Activated CD4-positive, alpha-beta memory T cell treated with anti-CD3 and anti-CD28 coated beads, Interleukin-2, amount 10 ng/mL, durations not matched to agents 7 days and 5 days (primary cell): ENCODE data around the gene GRAMD1A. TPM values are rescaled to one million over a fixed set of nuclear protein-coding genes. Genes with fewer than 3 reads are reported as not detected.
"Not testable (repeated sequence)": the region's sequence is repeated elsewhere in the genome, so short reads cannot be mapped to it uniquely, and the experiment has no call there.

Experiments
- CTCF ChIA-PET: fragments of 350-600 bp; sonication (Branson Sonifier 250); formaldehyde crosslinking; loops from one replicate; lab custom pipeline; 2021; ENCODE audit warnings: antibody characterized with exemption, inconsistent platforms; lab: Charles Lee
- POLR2A ChIA-PET: fragments of 350-600 bp; sonication (Branson Sonifier 250); formaldehyde crosslinking; loops from one replicate; lab custom pipeline; 2021; ENCODE audit warnings: antibody characterized with exemption; lab: Charles Lee
- DNase-seq: peaks from one replicate; pipeline ENCODE4 v3.0.0-alpha.2; 2020
- H3K27ac Mint-ChIP-seq: one replicate; pipeline ENCODE4 v1.8.0; 2021; ENCODE audit warnings: mild to moderate bottlenecking, mixed read lengths
- H3K27me3 Mint-ChIP-seq: one replicate; pipeline ENCODE4 v1.8.0; 2021; ENCODE audit warnings: mixed read lengths
- H3K36me3 Mint-ChIP-seq: one replicate; pipeline ENCODE4 v1.8.0; 2021; ENCODE audit warnings: low read depth, mixed read lengths
- H3K4me1 Mint-ChIP-seq: one replicate; pipeline ENCODE4 v1.8.0; 2021; ENCODE audit warnings: mixed read lengths
- H3K4me3 Mint-ChIP-seq: one replicate; pipeline ENCODE4 v1.8.0; 2021; ENCODE audit warnings: mild to moderate bottlenecking, mixed read lengths
- H3K9me3 Mint-ChIP-seq: one replicate; pipeline ENCODE4 v1.8.0; 2021; ENCODE audit warnings: mixed read lengths
- total RNA-seq, 2 experiments: library from RNA; stranded (reverse); gene quantifications; one replicate each; pipeline ENCODE4 v1.2.3, GENCODE V29; 2021

The GRAMD1A gene
- total RNA-seq, 2 experiments from 2014 or later = 98.2 to 106 TPM

DNA sequence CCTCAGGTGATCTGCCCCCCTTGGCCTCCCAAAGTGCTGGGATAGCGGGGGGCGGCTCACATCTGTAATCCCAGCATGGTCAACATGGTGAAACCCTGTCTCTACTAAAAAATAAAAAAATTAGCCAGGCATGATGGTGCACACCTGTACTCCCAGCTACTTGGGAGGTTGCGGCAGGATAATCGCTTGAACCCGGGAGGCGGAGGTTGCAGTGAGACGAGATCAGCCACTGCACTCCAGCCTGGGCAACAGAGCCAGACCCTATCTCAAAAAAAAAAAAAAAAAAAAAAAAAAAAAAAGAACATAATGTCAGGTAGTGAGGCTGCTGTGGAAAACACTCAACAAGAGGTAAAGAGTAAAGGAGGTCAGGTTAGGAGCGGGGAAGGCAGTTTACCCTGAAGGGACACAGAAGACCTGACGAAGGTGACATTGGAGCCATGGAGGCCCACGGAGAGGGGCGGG is 29.2 kb downstream of the GRAMD1A start:
- H3K4me1 Mint-ChIP-seq, H3K4me3 Mint-ChIP-seq, H3K27ac Mint-ChIP-seq, POLR2A ChIA-PET, DNase-seq, H3K9me3 Mint-ChIP-seq: not testable (repeated sequence)
- Mint-ChIP-seq H3K36me3 (peaks cover 25% of the 10 kb centered on the region), H3K27me3 (peaks cover 21% of the 10 kb centered on the region)
- CTCF ChIA-PET = interaction anchor here (0.6 to 1.2 kb wide), 2 partner anchors 15 to 221 kb away, joined by 3 to 4 read pairs; no protein-coding TSS in a partner anchor

DNA sequence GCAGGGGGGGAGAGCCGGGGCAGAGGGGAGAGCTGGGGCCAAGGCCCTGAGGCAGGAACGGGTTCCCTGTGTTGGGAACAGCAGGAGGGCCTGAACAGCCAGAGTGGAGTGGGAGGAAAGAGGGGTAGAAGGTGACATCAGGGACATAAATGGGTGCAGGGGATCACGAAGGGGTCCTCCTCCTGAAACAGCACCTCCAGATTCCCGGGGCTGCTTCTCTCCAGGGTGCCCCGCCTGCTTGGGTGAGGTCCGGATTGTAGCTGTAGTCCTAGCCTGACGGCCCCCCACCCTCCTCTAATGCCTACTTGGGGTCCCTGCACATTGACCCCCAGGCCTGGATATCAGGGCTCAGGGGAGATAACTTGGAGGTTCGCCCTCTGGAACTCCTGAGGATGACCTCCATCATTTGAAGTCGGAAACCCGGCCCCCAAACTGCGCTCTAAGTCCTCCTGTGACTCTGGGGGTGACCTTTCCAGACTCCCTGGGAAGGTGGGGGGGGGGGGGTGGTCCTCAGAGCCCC is 29.7 kb downstream of the GRAMD1A start:
- H3K36me3 Mint-ChIP-seq = peaks cover 23% of the 10 kb centered on the region
- ChIA-PET CTCF (interaction anchor here (1.2 kb wide), 1 partner anchor 14 kb away, joined by 4 read pairs; no protein-coding TSS in a partner anchor), POLR2A (no interaction called here)
- DNase-seq = no peak
- peaks cover 8% of the 10 kb centered on the region for H3K4me1 Mint-ChIP-seq
- H3K9me3 Mint-ChIP-seq = no peaks in the 10 kb centered on the region
- H3K27ac Mint-ChIP-seq = no peak overlapping the region
- H3K27me3 Mint-ChIP-seq = peaks cover 21% of the 10 kb centered on the region
- no peak overlapping the region for H3K4me3 Mint-ChIP-seq

DNA sequence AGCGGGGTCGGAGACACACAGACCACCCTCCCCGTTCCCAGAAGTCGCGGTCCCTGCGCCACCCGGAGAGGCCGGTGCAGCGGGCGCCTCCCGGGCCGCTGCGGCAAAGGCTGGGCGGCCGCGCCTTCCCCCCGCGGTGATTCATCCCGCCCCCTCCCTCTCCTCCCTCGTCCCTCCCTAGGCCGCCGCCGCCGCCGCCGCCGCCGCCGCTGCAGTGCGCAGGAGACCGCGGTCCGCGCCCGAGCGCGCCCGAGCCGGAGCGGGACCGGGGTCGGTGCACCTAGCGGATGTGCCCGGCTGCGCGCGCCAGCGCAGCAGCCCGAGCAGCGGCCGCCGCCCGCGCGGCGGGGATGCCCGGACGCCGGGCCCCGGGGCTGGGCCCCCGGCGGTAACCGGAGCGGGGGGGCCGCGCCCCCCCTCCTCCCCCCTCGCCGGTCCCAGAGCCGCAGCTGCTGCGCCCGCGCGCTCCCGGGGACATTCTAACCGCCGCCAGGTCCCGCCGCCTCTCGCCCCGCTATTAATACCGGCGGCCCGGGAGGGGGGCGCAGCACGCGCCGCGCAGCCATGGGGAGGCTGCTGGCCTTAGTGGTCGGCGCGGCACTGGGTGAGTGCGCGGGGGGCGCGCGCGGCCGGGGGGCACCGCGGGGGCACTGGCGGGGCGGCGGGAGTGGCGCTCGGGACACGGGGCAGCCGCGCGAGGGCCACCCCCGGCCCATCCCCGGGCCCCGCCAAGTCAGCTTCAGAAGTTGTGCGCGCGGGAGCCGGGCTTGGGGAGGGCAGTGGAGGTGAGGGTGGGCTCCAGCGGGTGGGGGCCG is 30.3 kb downstream of the GRAMD1A start, which contains the start of gene SCN1B:
TSS of gene SCN1B (plus strand) at position 214 of the 815 bp plus-strand sequence. CDS start at position 565, 351 bp downstream.
- peak; percentile 66 for DNase-seq
- H3K36me3 Mint-ChIP-seq = peaks cover 16% of the 10 kb centered on the region
- no peaks in the 10 kb centered on the region for H3K9me3 Mint-ChIP-seq
- no peak within 1 kb of the TSS for H3K27ac Mint-ChIP-seq
- CTCF ChIA-PET = interaction anchor here (1.2 kb wide), 1 partner anchor 14 kb away, joined by 4 read pairs; no protein-coding TSS in a partner anchor
- peaks cover 8% of the 10 kb centered on the region for H3K4me1 Mint-ChIP-seq
- peaks cover 21% of the 10 kb centered on the region for H3K27me3 Mint-ChIP-seq
- POLR2A ChIA-PET = no interaction called here
- peak within 1 kb of the TSS; percentile 51 for H3K4me3 Mint-ChIP-seq

DNA sequence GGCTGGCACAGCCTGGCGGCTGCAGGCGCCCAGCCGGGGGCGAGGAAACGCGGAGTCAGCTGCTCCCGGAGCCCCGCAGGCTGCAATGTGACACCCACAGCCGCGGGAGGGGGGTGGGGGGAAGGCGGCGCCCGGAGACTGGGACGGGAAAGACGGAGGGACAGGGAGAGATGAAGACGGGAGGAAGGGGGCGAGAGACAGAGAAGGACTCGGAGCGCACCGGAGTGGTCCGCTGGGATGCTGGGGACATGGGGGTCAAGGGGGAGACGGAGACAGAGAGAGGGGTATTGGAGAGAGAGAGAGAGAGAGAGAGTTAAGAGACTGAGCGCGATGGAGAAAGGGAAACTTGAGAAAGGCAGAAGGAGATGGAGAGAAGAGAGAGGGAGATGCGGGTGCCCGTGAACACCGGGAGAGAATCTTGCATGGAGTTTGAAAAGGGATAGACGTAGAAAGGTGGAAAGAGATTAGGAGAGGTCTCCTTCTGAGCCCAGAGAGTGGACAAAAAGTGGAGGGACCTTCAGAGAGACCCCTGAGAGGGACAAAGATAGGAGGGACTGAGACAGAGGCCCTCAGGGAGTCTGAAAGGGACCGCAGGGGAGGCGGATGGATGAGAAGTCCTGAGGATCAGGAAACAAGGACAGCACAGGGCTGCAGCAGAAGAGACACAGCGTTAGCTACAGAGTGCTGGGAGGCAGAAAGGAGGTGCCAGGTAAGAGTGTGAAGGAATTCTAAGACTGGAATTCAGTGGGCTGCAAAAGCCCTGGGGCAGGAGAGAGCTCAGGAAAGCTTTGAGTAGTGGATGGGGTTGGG is 31.2 kb downstream of the GRAMD1A start:
- no peak for DNase-seq
- H3K27me3 Mint-ChIP-seq = peaks cover 21% of the 10 kb centered on the region
- H3K4me3 Mint-ChIP-seq = peak overlapping the region; percentile 51
- H3K27ac Mint-ChIP-seq = no peak overlapping the region
- POLR2A ChIA-PET = no interaction called here
- peaks cover 14% of the 10 kb centered on the region for H3K36me3 Mint-ChIP-seq
- peaks cover 8% of the 10 kb centered on the region for H3K4me1 Mint-ChIP-seq
- H3K9me3 Mint-ChIP-seq = no peaks in the 10 kb centered on the region
- CTCF ChIA-PET = no interaction called here

DNA sequence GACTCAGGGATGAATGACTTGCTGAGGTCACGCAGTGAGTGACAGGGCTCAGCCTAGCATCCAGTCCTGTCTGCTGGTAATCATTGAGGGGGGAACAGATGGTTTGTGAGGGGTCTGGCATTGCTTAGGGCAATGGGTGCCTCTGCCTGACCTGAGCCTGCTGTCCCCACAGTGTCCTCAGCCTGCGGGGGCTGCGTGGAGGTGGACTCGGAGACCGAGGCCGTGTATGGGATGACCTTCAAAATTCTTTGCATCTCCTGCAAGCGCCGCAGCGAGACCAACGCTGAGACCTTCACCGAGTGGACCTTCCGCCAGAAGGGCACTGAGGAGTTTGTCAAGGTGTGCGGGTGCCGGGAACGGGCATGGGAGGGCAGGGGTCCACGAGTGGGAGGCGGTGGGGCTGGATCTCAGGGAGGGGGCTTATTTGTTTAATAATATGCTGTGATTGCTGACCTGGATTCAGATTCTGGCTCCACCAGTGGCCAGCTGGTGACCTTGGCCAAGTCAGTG is 32.3 kb downstream of the GRAMD1A start:
- CTCF ChIA-PET = no interaction called here
- POLR2A ChIA-PET = no interaction called here
- H3K4me1 Mint-ChIP-seq = peaks cover 8% of the 10 kb centered on the region

DNA sequence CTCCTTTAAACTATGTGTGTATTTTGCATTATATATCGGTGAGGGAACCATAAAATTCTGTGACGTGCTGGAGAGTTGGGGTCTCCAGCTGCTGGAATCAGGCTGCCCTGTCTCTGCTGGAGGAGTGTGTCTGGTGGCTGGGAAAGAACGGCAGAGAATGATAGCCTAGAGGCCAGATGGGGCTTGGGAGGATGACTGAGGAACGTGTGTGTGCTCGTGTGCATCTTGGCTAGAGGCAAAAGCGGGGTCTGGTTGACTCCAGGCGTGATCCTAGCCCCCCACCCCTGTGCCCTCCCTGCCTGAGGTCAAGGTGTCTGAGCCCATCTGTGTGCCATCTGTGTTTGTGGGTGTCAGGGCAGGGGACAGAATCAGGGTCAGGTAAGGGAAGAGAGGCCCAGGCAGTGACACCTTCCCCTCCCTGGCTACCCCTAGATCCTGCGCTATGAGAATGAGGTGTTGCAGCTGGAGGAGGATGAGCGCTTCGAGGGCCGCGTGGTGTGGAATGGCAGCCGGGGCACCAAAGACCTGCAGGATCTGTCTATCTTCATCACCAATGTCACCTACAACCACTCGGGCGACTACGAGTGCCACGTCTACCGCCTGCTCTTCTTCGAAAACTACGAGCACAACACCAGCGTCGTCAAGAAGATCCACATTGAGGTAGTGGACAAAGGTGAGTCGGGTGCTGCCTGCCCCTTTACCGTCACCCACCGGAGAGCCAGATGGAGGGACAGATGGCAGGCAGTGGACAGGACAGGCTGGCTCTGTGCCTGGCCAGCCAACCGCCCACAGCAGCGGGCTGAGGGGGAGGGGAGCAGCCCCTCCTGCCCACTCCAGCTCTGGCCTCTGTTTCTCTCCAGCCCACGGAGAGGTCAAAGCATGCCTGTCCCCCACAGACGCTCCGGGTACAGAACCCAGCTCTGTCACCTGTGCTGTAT is 33.2 kb downstream of the GRAMD1A start:
- H3K36me3 Mint-ChIP-seq = peaks cover 2% of the 10 kb centered on the region
- no peak overlapping the region for H3K27ac Mint-ChIP-seq
- POLR2A ChIA-PET = no interaction called here
- H3K4me3 Mint-ChIP-seq = no peak overlapping the region
- no peak for DNase-seq
- H3K27me3 Mint-ChIP-seq = peaks cover 21% of the 10 kb centered on the region
- peaks cover 8% of the 10 kb centered on the region for H3K4me1 Mint-ChIP-seq
- CTCF ChIA-PET = interaction anchor here (0.9 to 1.3 kb wide), 2 partner anchors 11 to 33 kb away, joined by 3 to 4 read pairs; no protein-coding TSS in a partner anchor
- H3K9me3 Mint-ChIP-seq = no peaks in the 10 kb centered on the region

More for the DNA sequence above, 32.3 kb downstream of the GRAMD1A start:
- H3K4me3 Mint-ChIP-seq = no peak overlapping the region
- no peak for DNase-seq
- no peaks in the 10 kb centered on the region for H3K9me3 Mint-ChIP-seq
- H3K36me3 Mint-ChIP-seq = peaks cover 6% of the 10 kb centered on the region
- peaks cover 21% of the 10 kb centered on the region for H3K27me3 Mint-ChIP-seq
- no peak overlapping the region for H3K27ac Mint-ChIP-seq

DNA sequence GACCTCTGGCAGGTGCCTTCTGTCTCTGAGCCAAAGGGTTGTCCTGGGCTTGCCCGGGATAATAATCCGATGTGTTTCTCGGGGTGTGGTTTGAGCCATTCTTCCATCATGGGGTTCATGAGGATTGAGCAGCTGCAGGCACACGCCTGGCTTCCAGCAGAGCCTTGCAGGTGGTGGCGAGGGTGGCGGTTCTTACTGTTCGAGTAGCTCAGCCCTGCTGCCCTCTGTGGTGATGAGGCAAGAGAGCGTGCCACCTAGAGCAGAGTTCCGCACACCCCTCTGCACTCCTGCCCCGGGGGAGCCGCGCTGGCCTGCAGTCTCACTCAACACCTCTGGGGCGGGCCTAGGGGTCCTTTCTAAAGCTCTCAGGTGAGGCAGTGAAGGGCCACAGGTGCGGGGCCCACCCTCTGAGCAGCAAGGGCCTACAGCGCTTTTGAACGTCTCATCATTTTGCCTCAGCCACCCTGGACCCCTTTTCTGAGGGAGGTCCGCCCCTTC is 33.9 kb downstream of the GRAMD1A start:
- Mint-ChIP-seq H3K36me3 (no peaks in the 10 kb centered on the region), H3K27me3 (peaks cover 21% of the 10 kb centered on the region), H3K27ac (no peak overlapping the region), H3K4me1 (peaks cover 8% of the 10 kb centered on the region), H3K4me3 (no peak overlapping the region), H3K9me3 (no peaks in the 10 kb centered on the region)
- POLR2A ChIA-PET = no interaction called here
- CTCF ChIA-PET = interaction anchor here (0.9 to 1.3 kb wide), 2 partner anchors 10 to 32 kb away, joined by 3 to 4 read pairs; no protein-coding TSS in a partner anchor
- no peak for DNase-seq

DNA sequence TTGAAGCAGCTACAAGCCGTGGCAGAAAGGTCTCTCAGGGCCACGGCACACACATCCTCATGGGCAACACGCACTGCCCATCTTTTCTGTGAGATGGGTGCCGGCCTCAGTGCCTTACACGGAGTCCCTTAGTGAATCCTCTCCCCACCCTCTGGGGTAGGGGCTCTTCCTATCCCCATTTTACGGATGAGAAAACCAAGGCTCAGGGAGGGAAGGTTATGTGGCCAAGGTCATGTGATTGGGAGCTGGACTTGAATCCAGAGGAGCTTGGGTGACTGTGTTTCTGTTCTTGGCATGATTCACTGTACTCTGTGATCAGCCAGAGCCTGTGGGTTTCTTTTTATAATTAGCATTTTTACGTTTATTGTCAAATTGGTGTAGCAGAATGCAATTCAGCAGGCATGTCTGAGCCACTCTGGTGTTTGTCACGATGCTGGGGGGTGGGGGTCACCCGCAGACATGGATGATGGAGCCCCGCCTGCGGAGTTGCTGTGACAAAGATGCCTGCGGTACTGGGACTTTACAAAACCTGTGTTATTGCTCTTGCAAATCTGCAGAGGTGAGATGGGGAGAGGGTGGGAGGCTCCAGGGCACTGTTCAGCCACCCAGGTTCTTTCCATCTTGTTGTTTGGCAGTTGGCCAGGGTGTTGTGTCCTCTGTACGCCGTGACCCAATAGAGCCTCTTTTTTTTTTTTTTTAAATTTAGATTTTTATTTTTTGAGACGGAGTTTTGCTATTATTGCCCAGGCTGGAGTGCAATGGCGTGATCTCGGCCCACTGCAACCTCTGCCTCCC is 34.7 kb downstream of the GRAMD1A start:
- Mint-ChIP-seq H3K4me1 (peaks cover 5% of the 10 kb centered on the region), H3K27ac (no peak overlapping the region), H3K27me3 (peaks cover 20% of the 10 kb centered on the region), H3K36me3 (no peaks in the 10 kb centered on the region), H3K4me3 (no peak overlapping the region), H3K9me3 (no peaks in the 10 kb centered on the region)
- ChIA-PET CTCF (interaction anchor here (0.9 to 1.3 kb wide), 2 partner anchors 10 to 32 kb away, joined by 3 to 4 read pairs; no protein-coding TSS in a partner anchor), POLR2A (no interaction called here)
- DNase-seq = no peak

DNA sequence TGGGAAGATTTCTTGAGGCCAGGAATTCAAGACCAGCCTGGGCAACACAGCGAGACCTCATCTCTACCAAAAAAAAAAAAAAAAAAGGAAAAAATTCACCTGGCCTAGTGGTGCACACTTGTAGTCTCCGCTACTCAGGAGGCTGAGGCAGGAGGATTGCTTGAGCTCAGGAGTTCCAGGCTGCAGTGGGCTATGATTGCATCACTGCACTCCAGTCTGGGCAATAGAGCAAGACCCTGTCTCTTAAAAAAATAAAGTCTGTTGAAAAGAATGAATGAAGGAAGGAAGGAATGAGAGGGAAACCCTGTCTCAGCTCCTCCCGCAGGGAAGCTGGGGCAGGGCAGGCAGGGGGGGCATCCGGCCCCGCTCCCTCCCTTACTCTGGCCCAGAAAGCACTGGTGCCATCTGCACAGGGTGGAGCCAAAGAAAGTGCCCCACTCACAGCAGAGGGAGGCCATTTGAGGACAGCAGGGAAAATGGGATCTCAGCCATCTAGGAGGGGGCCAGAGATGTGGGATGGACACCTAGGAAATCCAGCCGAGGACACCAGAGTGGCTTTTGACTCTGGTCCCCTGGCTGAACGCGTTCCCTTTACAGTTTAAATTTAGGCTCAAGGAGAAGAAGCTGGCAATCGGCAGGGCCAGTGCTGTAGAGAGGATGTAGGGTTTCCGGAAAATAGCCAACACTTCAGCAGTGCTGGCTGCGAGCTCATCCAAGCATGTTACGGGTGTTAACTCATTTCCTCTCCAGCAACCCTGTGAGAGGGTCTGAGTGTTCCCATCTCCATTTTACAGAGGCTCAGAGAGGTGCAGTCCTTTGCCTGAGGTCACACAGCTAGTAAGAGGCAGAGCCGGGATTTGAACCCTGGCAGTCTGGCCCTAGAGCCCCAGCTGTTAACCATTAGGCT is 37.8 kb downstream of the GRAMD1A start:
- POLR2A ChIA-PET = no interaction called here
- Mint-ChIP-seq H3K36me3 (no peaks in the 10 kb centered on the region), H3K4me3 (no peak overlapping the region), H3K27ac (no peak overlapping the region), H3K4me1 (peaks cover 15% of the 10 kb centered on the region), H3K9me3 (no peaks in the 10 kb centered on the region), H3K27me3 (peaks cover 11% of the 10 kb centered on the region)
- CTCF ChIA-PET = interaction anchor here (0.8 to 1.2 kb wide), 3 partner anchors 9 to 25 kb away, joined by 3 to 5 read pairs (median 5); no protein-coding TSS in a partner anchor
- DNase-seq = no peak
